Gastroesophageal sphincter (tissue), 3 donors: ENCODE results near the gene CD200R1L.

Source experiments
- EP300 ChIP-seq: sonication (generic); formaldehyde crosslinking; IDR thresholded peaks from one replicate; pipeline ENCODE4 v1.6.1; 2017; ENCODE audit warnings: antibody characterized with exemption, mild to moderate bottlenecking
- TF ChIP-seq, protein P1 (sequence below), 4 experiments: fragments of 200-600 bp in 2 of 4; fragments of 450-650 bp in 2 of 4; sonication (generic) in 1 of 4; IDR thresholded peaks; one replicate each; pipeline ENCODE4 v1.5.1; 2017 to 2019; ENCODE audit warnings: antibody characterized with exemption in 4 of 4, mild to moderate bottlenecking in 2 of 4, moderate library complexity in 2 of 4

DNA sequence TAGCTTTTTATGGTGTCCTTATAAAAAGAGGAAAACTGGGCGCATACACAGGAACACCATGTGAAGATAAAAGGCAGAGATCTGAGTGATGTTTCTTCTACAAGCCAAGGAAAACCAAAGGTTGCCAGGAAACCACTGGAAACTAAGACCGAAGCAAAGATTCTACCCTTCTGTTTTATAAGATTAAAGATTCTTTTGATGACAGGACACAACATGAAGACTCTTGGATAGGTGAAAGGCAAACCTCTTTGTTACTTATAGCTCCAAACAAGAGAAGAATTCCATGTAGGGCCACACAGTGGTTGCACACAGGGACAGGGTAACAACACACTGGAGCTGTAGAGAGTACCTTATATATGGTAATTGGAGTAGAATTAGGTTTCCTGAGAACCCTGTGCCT, at the start of gene CD200R1L:
- TF ChIP-seq, protein P1, sequence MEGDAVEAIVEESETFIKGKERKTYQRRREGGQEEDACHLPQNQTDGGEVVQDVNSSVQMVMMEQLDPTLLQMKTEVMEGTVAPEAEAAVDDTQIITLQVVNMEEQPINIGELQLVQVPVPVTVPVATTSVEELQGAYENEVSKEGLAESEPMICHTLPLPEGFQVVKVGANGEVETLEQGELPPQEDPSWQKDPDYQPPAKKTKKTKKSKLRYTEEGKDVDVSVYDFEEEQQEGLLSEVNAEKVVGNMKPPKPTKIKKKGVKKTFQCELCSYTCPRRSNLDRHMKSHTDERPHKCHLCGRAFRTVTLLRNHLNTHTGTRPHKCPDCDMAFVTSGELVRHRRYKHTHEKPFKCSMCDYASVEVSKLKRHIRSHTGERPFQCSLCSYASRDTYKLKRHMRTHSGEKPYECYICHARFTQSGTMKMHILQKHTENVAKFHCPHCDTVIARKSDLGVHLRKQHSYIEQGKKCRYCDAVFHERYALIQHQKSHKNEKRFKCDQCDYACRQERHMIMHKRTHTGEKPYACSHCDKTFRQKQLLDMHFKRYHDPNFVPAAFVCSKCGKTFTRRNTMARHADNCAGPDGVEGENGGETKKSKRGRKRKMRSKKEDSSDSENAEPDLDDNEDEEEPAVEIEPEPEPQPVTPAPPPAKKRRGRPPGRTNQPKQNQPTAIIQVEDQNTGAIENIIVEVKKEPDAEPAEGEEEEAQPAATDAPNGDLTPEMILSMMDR (IDR thresholded peaks at IDR 0.05), result no peak
- TF ChIP-seq EP300, result no peak
